Type B pancreatic cell (in vitro differentiated cells): ENCODE measurements around the gene TCP11L1. TPM values are rescaled to one million over a fixed set of nuclear protein-coding genes. Genes with fewer than 3 reads are reported as not detected.

Experiments used
- DNase-seq: peaks from one replicate; pipeline ENCODE4 v3.0.0; 2021; ENCODE audit warnings: mixed read lengths; ENCODE audit not compliant: unreplicated experiment; ENCODE audit errors: extremely low spot score
- H3K27ac Mint-ChIP-seq: 2 replicates; pipeline ENCODE4 v1.8.0; 2021; ENCODE audit warnings: mild to moderate bottlenecking, mixed read lengths
- H3K27me3 Mint-ChIP-seq: 2 replicates; pipeline ENCODE4 v1.8.0; 2021; ENCODE audit warnings: mixed read lengths
- H3K36me3 Mint-ChIP-seq: 2 replicates; pipeline ENCODE4 v1.8.0; 2021; ENCODE audit warnings: mixed read lengths
- H3K4me1 Mint-ChIP-seq: one replicate; pipeline ENCODE4 v1.8.0; 2021; ENCODE audit warnings: mixed read lengths; ENCODE audit not compliant: unreplicated experiment
- H3K4me3 Mint-ChIP-seq: 2 replicates; pipeline ENCODE4 v1.8.0; 2021; ENCODE audit warnings: mild to moderate bottlenecking, mixed read lengths
- H3K9me3 Mint-ChIP-seq: 2 replicates; pipeline ENCODE4 v1.8.0; 2021; ENCODE audit warnings: mixed read lengths
- CTCF ChIP-seq: fragments of 200-600 bp; sonication (generic); conservative IDR thresholded peaks from 2 replicates; pipeline ENCODE4 v1.5.0; 2021; ENCODE audit warnings: antibody characterized with exemption, mild to moderate bottlenecking
- total RNA-seq: library from RNA; stranded (reverse); gene quantifications from 2 replicates; pipeline ENCODE4 v1.2.1, GENCODE V29; 2021; ENCODE audit warnings: low replicate concordance

TCP11L1 gene
- total RNA-seq, 1 donor from 2014 or later, result 17.0 TPM

- Mint-ChIP-seq H3K4me3 (no peak overlapping the region), H3K36me3 (peaks cover 22% of the 10 kb centered on the region), H3K27me3 (no peaks in the 10 kb centered on the region), H3K4me1 (peaks cover 21% of the 10 kb centered on the region), H3K9me3 (no peaks in the 10 kb centered on the region), H3K27ac (no peak overlapping the region)
- no peak for TF ChIP-seq CTCF
- no peak for DNase-seq
Observed at GRCh38 chr11:33063326-33063881, 24.0 kb downstream of the TCP11L1 start.

GRCh38 chr11:33064033-33064825 is 24.9 kb downstream of the TCP11L1 start:
- Mint-ChIP-seq H3K4me3 (no peak overlapping the region), H3K9me3 (no peaks in the 10 kb centered on the region), H3K36me3 (peaks cover 21% of the 10 kb centered on the region), H3K4me1 (peaks cover 17% of the 10 kb centered on the region), H3K27ac (peak overlapping the region; percentile 3), H3K27me3 (no peaks in the 10 kb centered on the region)
- no peak for DNase-seq
- TF ChIP-seq CTCF, result no peak

- Mint-ChIP-seq H3K4me1 (peaks cover 13% of the 10 kb centered on the region), H3K27me3 (no peaks in the 10 kb centered on the region), H3K4me3 (no peak overlapping the region), H3K9me3 (no peaks in the 10 kb centered on the region), H3K36me3 (peaks cover 17% of the 10 kb centered on the region), H3K27ac (peak overlapping the region; percentile 3)
- DNase-seq, result no peak
- TF ChIP-seq CTCF, result no peak
Observed at GRCh38 chr11:33064866-33065265, 25.5 kb downstream of the TCP11L1 start.

- Mint-ChIP-seq H3K27me3 (no peaks in the 10 kb centered on the region), H3K36me3 (peaks cover 17% of the 10 kb centered on the region), H3K9me3 (no peaks in the 10 kb centered on the region), H3K4me3 (peak overlapping the region; percentile 36), H3K27ac (peak overlapping the region; percentile 51), H3K4me1 (peaks cover 12% of the 10 kb centered on the region)
- TF ChIP-seq CTCF, result peak; percentile 90
- DNase-seq, result peak; percentile 78
Observed at GRCh38 chr11:33065445-33066178, 26.2 kb downstream of the TCP11L1 start.

- Mint-ChIP-seq H3K4me3 (no peak overlapping the region), H3K4me1 (peaks cover 8% of the 10 kb centered on the region), H3K36me3 (peaks cover 24% of the 10 kb centered on the region), H3K27me3 (no peaks in the 10 kb centered on the region), H3K9me3 (no peaks in the 10 kb centered on the region), H3K27ac (peak overlapping the region; percentile 62)
- TF ChIP-seq CTCF, result no peak
- no peak for DNase-seq
Observed at GRCh38 chr11:33067294-33067693, 27.9 kb downstream of the TCP11L1 start.
